AG09319 (cell line): Measurements from ENCODE around the gene C2CD4C.

Experiments used
- DNase-seq: peaks from one replicate; pipeline ENCODE4 v3.0.0-alpha.2; 2010; ENCODE audit warnings: low read depth; ENCODE audit errors: extremely low read depth
- TF ChIP-seq, protein P1 (sequence below): IDR thresholded peaks from 2 replicates; pipeline ENCODE4 v1.5.1; 2011; ENCODE audit warnings: low read depth, mild to moderate bottlenecking, inconsistent platforms, low read length, moderate library complexity

C2CD4C gene, protein sequence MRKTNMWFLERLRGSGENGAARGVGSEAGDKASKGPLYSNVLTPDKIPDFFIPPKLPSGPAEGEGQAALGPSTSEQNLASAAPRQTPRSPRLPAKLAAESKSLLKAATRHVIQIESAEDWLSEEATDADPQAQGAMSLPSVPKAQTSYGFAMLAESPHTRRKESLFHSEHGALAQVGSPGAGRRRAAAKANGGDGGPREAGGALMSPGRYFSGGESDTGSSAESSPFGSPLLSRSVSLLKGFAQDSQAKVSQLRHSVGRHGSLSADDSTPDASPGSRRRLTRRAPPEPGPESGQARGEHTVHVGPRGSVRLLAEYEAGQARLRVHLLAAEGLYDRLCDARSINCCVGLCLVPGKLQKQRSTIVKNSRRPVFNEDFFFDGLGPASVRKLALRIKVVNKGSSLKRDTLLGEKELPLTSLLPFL

DNA sequence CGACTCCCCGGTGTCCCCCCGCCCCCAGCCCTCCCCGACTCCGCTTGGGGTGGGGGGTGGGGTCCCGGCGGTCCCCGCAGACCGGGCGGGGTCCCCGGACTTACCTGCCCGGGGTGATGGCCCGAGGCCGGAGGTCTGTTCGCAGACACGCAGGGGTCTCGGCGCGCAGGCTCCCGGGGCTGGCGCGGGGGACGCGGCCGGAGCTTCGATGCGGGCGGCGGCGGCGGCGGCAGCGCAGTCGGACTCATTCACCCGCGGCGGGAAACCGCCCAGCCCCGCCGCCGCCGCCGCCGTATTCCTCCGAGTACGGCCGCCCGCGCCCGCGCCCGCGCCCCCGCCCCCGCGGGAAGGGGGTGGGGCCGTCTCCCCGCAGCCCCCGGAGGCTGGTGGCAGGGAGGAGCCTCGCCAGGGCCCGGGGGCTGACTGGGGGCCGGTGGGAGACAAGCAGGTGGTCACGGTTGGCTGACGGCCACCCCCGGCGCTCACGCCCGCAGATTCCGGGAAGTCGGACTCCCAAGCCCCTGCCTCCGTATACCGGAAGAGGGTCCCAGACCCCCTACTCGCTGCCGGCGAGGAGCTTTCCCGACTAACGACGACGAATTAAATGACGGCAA lies at the start of gene C2CD4C:
Gene C2CD4C, minus strand, starts transcription at position 246 of the 614 bp plus-strand sequence. CDS start 786 bp downstream, outside the sequence.
- TF ChIP-seq, protein P1, sequence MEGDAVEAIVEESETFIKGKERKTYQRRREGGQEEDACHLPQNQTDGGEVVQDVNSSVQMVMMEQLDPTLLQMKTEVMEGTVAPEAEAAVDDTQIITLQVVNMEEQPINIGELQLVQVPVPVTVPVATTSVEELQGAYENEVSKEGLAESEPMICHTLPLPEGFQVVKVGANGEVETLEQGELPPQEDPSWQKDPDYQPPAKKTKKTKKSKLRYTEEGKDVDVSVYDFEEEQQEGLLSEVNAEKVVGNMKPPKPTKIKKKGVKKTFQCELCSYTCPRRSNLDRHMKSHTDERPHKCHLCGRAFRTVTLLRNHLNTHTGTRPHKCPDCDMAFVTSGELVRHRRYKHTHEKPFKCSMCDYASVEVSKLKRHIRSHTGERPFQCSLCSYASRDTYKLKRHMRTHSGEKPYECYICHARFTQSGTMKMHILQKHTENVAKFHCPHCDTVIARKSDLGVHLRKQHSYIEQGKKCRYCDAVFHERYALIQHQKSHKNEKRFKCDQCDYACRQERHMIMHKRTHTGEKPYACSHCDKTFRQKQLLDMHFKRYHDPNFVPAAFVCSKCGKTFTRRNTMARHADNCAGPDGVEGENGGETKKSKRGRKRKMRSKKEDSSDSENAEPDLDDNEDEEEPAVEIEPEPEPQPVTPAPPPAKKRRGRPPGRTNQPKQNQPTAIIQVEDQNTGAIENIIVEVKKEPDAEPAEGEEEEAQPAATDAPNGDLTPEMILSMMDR, result no peak
- no peak for DNase-seq

DNA sequence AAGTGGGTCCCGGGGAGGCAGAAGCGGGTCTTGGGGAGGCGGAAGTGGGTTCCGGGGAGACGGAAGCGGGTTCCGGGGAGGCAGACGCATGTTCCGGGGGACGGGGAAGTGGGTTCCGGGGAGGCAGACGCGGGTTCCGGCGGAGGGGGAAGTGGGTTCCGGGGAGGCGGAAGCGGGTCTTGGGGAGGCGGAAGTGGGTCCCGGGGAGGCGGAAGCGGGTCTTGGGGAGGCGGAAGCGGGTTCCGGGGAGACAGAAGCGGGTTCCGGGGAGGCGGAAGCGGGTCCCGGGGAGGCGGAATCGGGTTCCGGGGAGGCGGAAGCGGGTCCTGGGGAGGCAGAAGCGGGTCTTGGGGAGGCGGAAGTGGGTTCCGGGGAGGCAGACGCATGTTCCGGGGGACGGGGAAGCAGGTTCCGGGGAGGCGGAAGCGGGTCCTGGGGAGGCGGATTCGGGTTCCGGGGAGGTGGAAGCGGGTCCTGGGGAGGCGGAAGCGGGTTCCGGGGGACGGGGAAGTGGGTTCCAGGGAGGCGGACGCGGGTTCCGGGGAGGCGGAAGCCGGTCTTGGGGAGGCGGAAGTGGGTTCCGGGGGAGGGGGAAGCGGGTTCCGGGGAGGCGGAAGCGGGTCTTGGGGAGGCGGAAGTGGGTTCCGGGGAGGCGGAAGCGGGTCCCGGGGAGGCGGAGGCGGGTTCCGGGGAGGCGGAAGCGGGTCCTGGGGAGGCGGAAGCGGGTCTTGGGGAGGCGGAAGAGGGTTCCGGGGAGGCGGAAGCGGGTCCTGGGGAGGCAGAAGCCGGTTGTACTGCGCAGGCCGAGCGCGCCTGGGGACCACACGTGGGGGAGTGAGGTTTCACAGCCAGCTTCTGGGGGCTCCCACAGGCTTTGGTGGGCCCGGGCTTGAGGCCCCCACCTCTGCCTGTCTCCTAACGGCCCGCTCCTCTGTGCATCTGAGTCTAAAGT lies 49.4 kb upstream of the C2CD4C start:
- TF ChIP-seq, protein P1, result no peak

DNA sequence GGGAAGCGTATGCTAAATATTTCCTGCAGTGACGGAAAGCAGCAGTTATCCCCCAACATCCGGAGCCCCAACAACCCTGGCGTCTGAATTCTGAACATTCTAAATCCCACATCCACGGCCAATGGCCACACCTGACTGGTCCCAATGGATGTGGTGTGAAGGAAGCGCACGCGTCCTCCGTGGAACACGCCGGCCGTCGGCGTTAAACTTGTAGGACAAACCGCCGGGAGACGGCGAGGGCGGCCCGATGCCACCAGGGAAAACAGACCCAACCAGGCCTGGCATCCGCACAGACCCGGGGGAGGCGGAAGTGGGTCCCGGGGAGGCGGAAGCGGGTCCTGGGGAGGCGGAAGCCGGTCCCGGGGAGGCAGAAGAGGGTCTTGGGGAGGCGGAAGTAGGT lies 48.7 kb upstream of the C2CD4C start:
- TF ChIP-seq, protein P1, result no peak
- DNase-seq, result no peak

More for the DNA sequence above, 49.4 kb upstream of the C2CD4C start:
- DNase-seq, result no peak

DNA sequence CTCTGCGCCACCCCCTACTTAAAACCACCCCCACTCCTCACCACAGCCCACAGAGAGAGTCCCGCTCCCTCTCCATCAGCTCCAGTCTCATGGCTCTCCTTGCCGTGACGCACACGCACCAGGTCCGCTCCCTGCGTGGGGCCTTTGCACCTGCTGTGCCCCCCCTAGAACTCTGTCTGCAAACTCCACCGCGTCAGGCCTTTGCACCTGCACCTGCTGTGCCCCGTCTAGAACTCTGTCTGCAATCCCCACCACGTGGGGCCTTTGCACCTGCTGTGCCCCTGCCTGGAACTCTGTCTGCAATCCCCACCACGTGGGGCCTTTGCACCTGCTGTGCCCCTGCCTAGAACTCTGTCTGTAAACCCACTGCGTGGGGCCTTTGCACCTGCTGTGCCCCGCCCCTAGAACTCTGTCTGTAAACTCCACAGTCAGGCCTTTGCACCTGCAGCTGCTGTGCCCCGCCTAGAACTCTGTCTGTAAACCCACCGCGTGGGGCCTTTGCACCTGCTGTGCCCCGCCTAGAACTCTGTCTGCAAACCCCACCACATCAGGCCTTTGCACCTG lies 47.7 kb upstream of the C2CD4C start:
- no peak for DNase-seq

DNA sequence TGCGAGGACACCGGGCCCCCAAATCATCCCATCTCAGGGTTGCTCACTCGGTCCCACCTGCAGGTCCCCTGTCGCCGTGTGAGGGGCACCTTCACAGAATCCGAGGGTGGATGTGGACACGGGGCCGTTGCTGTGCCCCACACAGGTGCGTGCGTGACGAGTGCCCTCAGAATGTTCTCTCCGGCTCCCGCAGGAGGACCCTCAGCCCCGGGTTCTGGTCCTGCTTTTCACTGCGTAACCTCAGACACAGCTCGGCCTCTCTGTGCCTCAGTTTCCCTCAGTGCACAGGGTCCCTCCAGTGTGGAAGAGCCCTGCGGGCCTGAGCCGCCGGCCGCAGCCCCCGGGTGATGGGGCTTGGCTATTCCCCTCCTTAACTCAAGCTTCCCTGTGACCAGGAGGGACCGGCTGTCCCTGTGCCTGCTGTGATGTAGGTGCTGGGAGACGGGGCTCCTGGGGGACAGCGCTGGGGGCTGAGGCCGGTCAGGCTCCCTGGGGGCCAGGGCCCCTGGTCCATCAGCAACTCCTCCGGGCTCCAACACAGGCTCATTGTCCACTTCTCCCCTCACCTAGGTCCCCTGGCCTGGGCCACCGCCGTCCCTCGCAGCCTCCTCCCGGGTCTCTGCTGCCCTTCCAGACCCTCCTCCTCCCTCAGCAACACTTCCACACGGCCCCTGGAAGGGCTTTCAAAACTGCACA lies 47.1 kb upstream of the C2CD4C start:
- TF ChIP-seq, protein P1, result no peak
- no peak for DNase-seq

More for the DNA sequence above, 47.7 kb upstream of the C2CD4C start:
- TF ChIP-seq, protein P1, result no peak

DNA sequence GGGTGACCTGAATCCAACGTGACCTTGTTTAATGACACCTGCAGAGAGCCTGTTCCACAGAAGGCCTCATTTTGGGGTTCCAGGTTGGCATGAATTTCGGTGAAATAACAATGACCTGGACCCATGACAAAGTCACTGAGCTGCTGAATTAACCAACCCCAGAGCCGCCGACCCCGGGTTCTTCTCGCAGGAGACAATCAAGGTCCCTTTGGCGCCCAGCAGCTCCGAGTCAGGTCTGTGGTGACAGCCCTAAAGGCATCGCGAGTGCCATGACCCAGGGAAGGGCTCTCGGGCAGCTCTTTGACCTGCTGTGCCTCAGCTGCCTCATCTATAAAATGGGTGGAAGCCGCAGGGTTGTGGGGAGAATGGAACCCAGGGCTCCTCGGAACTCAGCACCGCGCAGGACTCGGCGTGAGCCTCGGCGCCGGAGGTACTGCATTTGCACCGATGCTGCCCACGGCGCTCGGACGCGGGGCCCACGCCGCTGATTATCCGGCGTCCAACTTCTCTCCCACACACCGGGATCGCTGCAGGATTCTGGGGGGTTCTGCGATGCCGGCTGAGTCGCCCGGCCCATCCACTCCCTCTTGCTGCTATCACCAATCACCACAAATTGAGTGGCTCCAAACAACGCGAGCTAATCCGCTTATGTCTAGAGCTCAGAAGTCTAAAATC lies 46.2 kb upstream of the C2CD4C start:
- TF ChIP-seq, protein P1, result no peak
- DNase-seq, result no peak
